MM.1S (cell line): ENCODE data around the gene ATG4D.
"Not testable (repeated sequence)": the region's sequence is repeated elsewhere in the genome, so short reads cannot be mapped to it uniquely, and the experiment has no call there.

ENCODE experiments used
- DNase-seq: peaks from one replicate; pipeline ENCODE4 v3.0.0-alpha.2; 2015
- H2AFZ ChIP-seq: fragments of 300-600 bp; sonication (generic); 2 replicates; pipeline ENCODE4 v1.6.0; 2016; ENCODE audit warnings: antibody characterized with exemption, low read length
- H3F3A ChIP-seq: fragments of 300-600 bp; sonication (generic); 2 replicates; pipeline ENCODE4 v1.6.1; 2016; ENCODE audit warnings: mild to moderate bottlenecking, antibody characterized with exemption, low read length, moderate library complexity, mixed read lengths; ENCODE audit not compliant: insufficient read depth
- H3K27ac ChIP-seq: fragments of 300-600 bp; sonication (generic); 2 replicates; pipeline ENCODE4 v1.5.1; 2016; ENCODE audit warnings: mild to moderate bottlenecking, low read length
- H3K27me3 ChIP-seq: fragments of 300-600 bp; sonication (generic); replicated peaks from 2 replicates; pipeline ENCODE4 v1.6.0; 2016; ENCODE audit warnings: low read length; ENCODE audit not compliant: insufficient read depth
- H3K36me3 ChIP-seq: fragments of 300-600 bp; sonication (generic); replicated peaks from 2 replicates; pipeline ENCODE4 v1.6.1; 2016; ENCODE audit warnings: mild to moderate bottlenecking, low read length, mixed read lengths; ENCODE audit not compliant: insufficient read depth
- H3K4me1 ChIP-seq: fragments of 300-600 bp; sonication (generic); 2 replicates; pipeline ENCODE4 v1.6.1; 2016; ENCODE audit warnings: low read length, mixed read lengths
- H3K4me2 ChIP-seq: fragments of 300-600 bp; sonication (generic); 2 replicates; pipeline ENCODE4 v1.6.0; 2016; ENCODE audit warnings: low read depth, low read length
- H3K4me3 ChIP-seq: fragments of 300-600 bp; sonication (generic); 2 replicates; pipeline ENCODE4 v1.5.1; 2016; ENCODE audit warnings: low read length, mixed read lengths
- H3K79me2 ChIP-seq: fragments of 300-600 bp; sonication (generic); 2 replicates; pipeline ENCODE4 v1.6.1; 2016; ENCODE audit warnings: mixed run types, low read length, mixed read lengths
- H3K9ac ChIP-seq: fragments of 300-600 bp; sonication (generic); 2 replicates; pipeline ENCODE4 v1.6.1; 2016; ENCODE audit warnings: low read length, mixed read lengths
- H3K9me2 ChIP-seq: fragments of 300-600 bp; sonication (generic); replicated peaks from 2 replicates; pipeline ENCODE4 v1.6.1; 2016; ENCODE audit warnings: mild to moderate bottlenecking, low read length, mixed read lengths; ENCODE audit not compliant: insufficient read depth
- H3K9me3 ChIP-seq: fragments of 300-600 bp; sonication (generic); replicated peaks from 2 replicates; pipeline ENCODE4 v1.6.1; 2016; ENCODE audit warnings: mild to moderate bottlenecking, low read length, mixed read lengths; ENCODE audit not compliant: insufficient read depth
- H4K20me1 ChIP-seq: fragments of 300-600 bp; sonication (generic); 2 replicates; pipeline ENCODE4 v1.6.1; 2016; ENCODE audit warnings: mild to moderate bottlenecking, low read length, moderate library complexity, mixed read lengths; ENCODE audit not compliant: insufficient read depth
- EZH2 ChIP-seq: fragments of 300-600 bp; sonication (generic); optimal IDR thresholded peaks from 2 replicates; pipeline ENCODE3; 2017; ENCODE audit warnings: low read depth, mild to moderate bottlenecking, antibody characterized with exemption, low read length, mixed read lengths
- EZH2phosphoT487 ChIP-seq: fragments of 300-600 bp; sonication (generic); IDR thresholded peaks from 2 replicates; pipeline ENCODE4 v1.6.1; 2018; ENCODE audit warnings: antibody characterized with exemption, low read length
- TF ChIP-seq, protein P1 (sequence below): fragments of 300-600 bp; sonication (generic); IDR thresholded peaks from 2 replicates; pipeline ENCODE4 v1.5.1; 2016; ENCODE audit warnings: antibody characterized with exemption, low read length, mixed read lengths

ATG4D gene

DNA sequence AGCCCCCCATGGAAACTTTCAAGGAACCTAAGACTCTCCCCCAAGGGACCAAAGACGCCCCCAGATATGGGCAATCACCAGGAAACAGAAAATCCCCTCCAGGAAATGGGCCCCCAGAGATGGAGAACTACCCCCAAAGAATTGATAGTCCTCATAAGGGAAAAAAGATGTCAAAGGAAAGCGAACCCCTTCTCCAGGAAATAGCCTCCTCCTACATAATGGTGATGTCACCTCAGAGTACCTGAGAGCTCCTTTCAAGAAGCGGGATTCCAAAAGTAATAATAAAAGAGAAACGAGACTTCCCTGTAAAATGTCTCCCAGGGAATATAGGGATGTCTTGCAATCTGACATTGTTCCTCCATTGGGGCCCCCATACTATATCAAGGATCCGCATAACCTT is 24.0 kb downstream of the ATG4D start:
- TF ChIP-seq EZH2phosphoT487: no peak
- TF ChIP-seq EZH2: no peak
- TF ChIP-seq, protein P1, sequence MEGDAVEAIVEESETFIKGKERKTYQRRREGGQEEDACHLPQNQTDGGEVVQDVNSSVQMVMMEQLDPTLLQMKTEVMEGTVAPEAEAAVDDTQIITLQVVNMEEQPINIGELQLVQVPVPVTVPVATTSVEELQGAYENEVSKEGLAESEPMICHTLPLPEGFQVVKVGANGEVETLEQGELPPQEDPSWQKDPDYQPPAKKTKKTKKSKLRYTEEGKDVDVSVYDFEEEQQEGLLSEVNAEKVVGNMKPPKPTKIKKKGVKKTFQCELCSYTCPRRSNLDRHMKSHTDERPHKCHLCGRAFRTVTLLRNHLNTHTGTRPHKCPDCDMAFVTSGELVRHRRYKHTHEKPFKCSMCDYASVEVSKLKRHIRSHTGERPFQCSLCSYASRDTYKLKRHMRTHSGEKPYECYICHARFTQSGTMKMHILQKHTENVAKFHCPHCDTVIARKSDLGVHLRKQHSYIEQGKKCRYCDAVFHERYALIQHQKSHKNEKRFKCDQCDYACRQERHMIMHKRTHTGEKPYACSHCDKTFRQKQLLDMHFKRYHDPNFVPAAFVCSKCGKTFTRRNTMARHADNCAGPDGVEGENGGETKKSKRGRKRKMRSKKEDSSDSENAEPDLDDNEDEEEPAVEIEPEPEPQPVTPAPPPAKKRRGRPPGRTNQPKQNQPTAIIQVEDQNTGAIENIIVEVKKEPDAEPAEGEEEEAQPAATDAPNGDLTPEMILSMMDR: no peak
- no peak for DNase-seq
- Histone ChIP-seq H3K4me3 (peak overlapping the region; percentile 75), H3K27ac (no peak overlapping the region), H3K79me2 (peaks cover 27% of the 10 kb centered on the region), H3K9ac (no peak overlapping the region), H3K4me1 (peaks cover 27% of the 10 kb centered on the region), H3K9me3 (no peaks in the 10 kb centered on the region), H3K27me3 (no peaks in the 10 kb centered on the region), H4K20me1 (0 out of 2 replicates have a peak, but pooled peaks cover 5% of the 10 kb centered on the region), H3F3A (peaks cover 20% of the 10 kb centered on the region), H2AFZ (no peak overlapping the region), H3K36me3 (no peaks in the 10 kb centered on the region), H3K9me2 (no peaks in the 10 kb centered on the region), H3K4me2 (peak overlapping the region; percentile 75)

DNA sequence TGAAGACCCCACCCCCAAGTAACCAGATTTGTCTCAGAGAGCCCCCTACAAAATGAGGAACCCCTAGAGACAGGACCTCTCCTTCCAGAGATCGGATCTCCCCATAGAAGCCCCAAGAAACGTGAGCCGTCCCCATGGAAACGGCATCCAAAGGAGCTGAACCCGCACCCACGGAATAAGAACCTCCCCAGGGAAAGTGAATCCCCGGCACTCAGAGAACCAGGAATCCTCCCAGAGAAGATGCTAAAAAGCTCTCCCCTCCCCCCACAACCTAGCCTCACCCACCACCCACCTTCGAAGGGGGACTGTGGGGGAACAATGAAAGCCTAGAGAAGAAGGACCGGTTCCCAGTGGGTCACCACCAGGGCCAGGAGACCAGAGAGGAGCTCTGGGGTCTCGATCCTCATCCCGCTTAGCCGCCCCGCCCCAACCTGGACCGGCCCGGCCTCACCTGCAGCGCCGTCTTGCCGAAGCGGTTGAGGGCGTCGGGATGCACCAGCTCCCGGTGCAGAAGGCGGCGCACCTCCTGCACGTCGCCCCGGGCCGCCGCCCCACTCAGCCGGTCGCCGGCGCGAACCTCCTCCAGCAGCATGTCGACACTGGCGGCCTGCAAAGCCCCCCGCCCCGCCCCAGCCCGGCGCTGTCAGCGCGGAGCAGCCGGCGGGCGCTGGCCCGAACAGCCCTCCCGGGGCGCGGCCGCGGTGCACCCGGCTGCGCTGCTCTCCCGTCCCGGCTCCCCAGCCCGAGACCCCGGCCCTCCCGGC is 24.5 kb downstream of the ATG4D start:
- H4K20me1 ChIP-seq: 0 out of 2 replicates have a peak, but pooled peaks cover 5% of the 10 kb centered on the region
- H3K27me3 ChIP-seq: no peaks in the 10 kb centered on the region
- peak overlapping the region; percentile 75 for H3K4me2 ChIP-seq
- H3K36me3 ChIP-seq: no peaks in the 10 kb centered on the region
- H3K4me3 ChIP-seq: peak overlapping the region; percentile 75
- DNase-seq: peak; percentile 28
- peak overlapping the region; percentile 32; the same call in 1 of the 2 replicates for H3K9ac ChIP-seq
- H3F3A ChIP-seq: peaks cover 20% of the 10 kb centered on the region
- peak overlapping the region; percentile 45; the same call in 1 of the 2 replicates for H2AFZ ChIP-seq
- peaks cover 27% of the 10 kb centered on the region for H3K4me1 ChIP-seq
- H3K9me3 ChIP-seq: no peaks in the 10 kb centered on the region
- peaks cover 26% of the 10 kb centered on the region for H3K79me2 ChIP-seq
- no peak overlapping the region for H3K27ac ChIP-seq
- TF ChIP-seq EZH2phosphoT487 (no peak), EZH2 (no peak)
- TF ChIP-seq, protein P1: no peak
- H3K9me2 ChIP-seq: no peaks in the 10 kb centered on the region

DNA sequence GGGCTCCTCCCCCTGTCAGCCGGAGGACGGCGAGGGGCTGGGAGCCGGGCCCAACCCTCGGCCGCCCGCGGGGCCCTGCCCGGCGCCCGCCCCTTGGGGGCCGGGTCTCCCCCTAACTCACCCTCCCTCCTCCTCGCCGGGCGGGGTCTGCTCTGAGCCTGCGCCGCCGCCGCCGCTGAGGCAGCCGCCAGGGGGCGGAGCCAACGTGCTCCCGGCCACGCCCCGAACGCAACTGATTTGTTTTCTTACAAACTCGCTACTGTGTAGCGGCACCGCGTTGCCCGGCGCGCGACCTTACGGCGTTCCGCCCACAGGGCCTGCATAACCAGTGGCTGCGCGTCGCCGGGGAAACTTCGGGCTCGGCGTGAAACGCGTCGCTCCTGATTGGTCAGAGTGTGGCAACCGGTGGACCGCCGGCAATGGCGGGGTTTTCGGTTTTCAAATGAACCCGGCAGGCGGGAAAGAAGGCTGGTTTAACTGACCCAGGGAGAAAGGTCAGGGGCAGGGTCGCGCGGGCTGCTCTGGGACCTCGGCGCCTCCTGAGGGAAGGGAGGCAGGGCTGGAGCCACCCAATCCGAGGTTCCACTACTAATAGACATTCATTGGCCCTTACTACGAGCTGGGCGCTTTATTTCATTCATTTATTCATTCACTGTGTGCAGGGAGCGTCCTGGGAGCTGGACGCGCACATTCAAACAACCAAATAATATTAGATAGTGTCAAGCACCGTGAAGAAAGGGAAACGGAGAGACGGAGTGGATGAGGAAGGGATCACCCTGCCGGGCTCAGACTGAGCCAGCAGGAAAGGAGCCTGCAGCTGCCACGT is 25.3 kb downstream of the ATG4D start, which contains the start of gene CDKN2D:
CDKN2D (minus strand) TSS at position 154 of the 826 bp plus-strand sequence. CDS start 326 bp downstream, outside the sequence.
- H3K79me2 ChIP-seq: peaks cover 22% of the 10 kb centered on the region
- no peaks in the 10 kb centered on the region for H3K9me2 ChIP-seq
- no peaks in the 10 kb centered on the region for H3K36me3 ChIP-seq
- H3K27ac ChIP-seq: peak within 1 kb of the TSS; percentile 85
- peak; percentile 100 for DNase-seq
- peak within 1 kb of the TSS; percentile 75 for H3K4me3 ChIP-seq
- peak within 1 kb of the TSS; percentile 88 for H3K9ac ChIP-seq
- TF ChIP-seq, protein P1: no peak
- TF ChIP-seq EZH2 (no peak), EZH2phosphoT487 (no peak)
- peak within 1 kb of the TSS; percentile 73 for H2AFZ ChIP-seq
- no peaks in the 10 kb centered on the region for H3K9me3 ChIP-seq
- peak within 1 kb of the TSS; percentile 90 for H3K4me2 ChIP-seq
- H3F3A ChIP-seq: peaks cover 20% of the 10 kb centered on the region
- peaks cover 27% of the 10 kb centered on the region for H3K4me1 ChIP-seq
- 0 out of 2 replicates have a peak, but pooled peaks cover 5% of the 10 kb centered on the region for H4K20me1 ChIP-seq
- H3K27me3 ChIP-seq: no peaks in the 10 kb centered on the region

DNA sequence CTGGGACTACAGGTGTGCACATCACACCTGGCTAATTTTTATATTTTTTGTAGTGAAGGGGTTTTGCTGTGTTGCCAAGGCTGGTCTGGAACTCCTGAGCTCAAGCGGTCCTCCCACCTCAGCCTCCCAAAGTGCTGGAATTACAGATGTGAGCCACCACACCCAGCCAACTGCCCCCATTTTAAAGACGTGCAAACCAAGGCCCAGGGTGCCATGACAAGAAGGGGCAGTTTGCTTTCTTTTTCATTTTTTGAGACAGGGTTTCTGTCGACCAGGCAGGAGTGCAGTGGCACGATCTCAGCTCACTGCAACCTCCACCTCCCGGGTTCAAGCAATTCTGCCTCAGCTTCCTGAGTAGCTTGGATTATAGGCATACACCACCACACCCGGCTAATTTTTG is 30.1 kb downstream of the ATG4D start:
- H4K20me1 ChIP-seq, H3K9me2 ChIP-seq, H3K9me3 ChIP-seq, DNase-seq, H3F3A ChIP-seq, H3K4me2 ChIP-seq, H3K79me2 ChIP-seq, H3K27ac ChIP-seq, H2AFZ ChIP-seq, H3K4me3 ChIP-seq, H3K27me3 ChIP-seq, H3K9ac ChIP-seq, H3K36me3 ChIP-seq, H3K4me1 ChIP-seq: not testable (repeated sequence)
